NCI-H510A treated with DMSO at 0.1 percent for 48 hours (cell line): ENCODE measurements around the gene AMZ1.

Experiments
- DNase-seq: peaks from one replicate; lab custom pipeline; 2025; lab: John Stamatoyannopoulos, UW

AMZ1 gene

GRCh38 chr7:2651847-2652735 is 35.9 kb upstream of the AMZ1 start:
- no peak for DNase-seq

DNA sequence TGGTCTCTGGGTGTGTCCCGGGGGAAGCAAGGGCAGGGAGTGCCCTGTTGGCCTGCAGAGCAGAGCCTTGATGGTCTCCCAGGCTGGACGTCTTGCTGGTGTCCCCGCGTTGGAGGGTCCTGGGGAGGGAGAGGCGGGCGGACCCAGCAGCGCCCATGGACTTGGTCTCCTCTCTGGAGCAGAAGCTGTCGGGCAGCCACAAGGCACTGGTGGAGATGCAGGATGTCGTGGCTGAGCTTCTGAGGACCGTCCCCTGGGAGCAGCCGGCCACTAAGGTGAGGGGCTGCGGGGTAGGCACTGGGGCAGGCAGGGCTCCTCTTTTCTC is 35.3 kb upstream of the AMZ1 start:
- DNase-seq: no peak

DNA sequence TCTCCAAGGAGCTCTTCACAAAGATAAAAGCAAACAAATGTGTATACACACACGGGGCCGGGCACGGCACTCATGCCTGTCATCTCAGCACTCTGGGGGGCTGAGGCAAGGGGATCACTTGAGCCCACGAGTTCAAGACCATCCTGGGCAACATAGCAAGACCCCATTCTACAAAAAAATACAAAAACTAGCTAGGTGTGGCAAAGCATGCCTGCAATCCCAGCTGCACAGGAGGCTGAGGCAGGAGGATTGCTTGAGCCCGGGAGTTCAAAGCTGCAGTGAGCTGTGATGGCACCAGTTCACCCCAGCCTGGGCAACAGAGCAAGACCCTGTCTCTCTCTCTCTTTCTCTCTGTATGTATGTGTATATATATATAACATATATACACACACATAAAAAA is 33.9 kb upstream of the AMZ1 start:
- no peak for DNase-seq

DNA sequence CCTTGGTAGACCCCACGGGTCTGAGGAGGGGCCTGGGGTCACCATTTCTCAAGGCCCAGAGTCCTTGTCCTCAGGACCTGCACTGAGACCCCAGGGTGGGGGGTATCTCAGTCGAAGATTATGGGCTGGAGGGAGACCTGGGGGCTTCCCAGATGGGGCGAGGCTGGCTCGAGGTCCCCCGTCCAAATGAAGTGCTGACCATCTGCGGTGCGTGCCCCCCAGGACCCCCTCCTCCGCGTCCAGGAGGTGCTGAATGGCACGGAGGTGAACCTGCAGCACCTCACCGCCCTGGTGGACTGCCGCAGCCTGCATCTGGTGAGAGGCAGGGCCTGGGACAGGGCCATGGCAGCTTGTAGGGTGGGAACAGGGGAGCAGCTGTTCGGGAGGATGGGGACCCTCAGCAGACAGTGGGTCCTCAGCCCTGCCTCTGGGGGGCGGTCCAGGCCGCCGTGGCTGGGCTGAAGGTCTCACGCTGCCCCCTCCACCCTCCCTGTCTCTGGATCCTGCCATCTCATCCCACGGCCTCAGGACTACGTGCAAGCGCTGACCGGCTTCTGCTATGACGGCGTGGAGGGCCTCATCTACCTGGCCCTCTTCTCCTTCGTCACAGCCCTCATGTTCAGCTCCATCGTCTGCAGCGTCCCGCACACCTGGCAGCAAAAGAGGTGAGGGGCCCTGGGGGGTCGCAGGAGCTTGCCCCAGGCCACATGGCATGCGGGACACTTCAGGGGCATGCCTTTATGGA is 32.0 kb upstream of the AMZ1 start:
- no peak for DNase-seq

DNA sequence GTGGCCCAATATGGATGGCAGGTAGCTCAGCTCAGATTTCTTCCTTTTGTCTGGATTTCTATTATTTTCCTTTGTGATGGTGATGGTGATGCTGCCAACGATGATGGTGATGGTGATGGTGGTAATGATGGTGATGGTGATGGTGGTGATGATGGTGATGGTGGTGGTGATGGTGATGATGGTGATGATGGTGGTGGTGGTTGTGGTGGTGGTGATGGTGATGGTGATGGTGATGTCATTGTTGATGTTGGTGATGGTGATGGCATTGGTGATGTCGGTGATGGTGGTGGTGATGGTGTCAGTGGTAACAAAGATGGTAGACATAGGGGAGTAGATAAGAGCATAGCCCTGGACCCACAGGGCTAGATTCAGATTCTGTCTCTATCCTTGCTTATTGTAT is 30.8 kb upstream of the AMZ1 start:
- no peak for DNase-seq

DNA sequence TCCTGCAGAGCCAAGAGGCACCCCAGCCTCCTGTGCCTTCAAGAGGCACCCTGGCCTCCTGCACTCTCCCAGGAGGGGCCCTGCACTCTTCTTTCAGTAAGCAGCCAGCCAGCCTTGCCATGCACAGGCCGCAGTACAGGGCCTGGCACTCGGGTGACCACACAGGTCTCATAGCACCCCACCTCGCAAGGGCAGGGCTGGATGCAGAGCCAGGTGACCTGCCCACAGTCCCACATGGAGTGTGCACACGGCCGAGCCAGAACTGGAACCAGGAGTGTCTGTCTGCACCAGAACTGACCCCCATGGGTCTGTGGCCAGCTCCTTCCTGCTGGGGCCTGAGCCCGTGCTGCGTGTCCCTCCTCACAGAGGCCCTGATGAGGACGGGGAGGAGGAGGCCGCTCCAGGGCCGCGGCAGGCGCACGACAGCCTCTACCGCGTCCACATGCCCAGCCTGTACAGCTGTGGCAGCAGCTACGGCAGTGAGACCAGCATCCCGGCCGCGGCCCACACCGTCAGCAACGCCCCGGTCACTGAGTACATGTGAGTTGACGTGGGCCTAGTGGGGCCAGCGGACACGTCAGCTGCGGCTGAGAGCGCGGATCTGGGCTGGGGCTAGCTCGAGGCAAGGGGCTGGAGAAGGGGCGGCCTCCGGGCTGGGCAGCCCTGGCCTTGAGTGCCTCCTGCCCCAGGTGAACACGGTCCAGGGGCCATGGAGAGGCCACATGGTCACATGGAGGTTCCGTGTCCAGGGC is 29.9 kb upstream of the AMZ1 start:
- DNase-seq: no peak

GRCh38 chr7:2658941-2659340 is 29.1 kb upstream of the AMZ1 start:
- DNase-seq: no peak

GRCh38 chr7:2659556-2660358 is 28.2 kb upstream of the AMZ1 start:
- no peak for DNase-seq

GRCh38 chr7:2660359-2661095 is 27.5 kb upstream of the AMZ1 start:
- DNase-seq: no peak

DNA sequence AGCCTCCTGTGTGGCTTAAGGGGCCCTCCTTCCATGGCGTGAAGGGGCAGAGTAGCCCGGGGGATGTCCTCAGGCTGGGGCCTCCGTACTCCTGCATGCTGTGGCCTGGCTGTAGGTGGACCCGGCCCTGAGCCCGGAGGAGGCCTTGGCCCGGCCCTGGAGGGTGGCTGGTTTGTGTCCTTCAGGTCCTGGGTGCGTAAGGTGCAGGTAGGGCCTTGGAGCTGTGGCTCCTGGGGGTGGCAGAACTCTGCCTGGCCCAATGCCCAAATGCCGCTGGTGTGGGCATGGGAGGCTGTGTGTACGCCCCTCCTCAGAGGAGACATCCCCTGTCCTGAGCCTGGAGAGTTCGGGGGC is 26.9 kb upstream of the AMZ1 start:
- DNase-seq: no peak

GRCh38 chr7:2661602-2662272 is 26.3 kb upstream of the AMZ1 start:
- no peak for DNase-seq

- no peak for DNase-seq
Observed at GRCh38 chr7:2662273-2663120, 25.5 kb upstream of the AMZ1 start.

DNA sequence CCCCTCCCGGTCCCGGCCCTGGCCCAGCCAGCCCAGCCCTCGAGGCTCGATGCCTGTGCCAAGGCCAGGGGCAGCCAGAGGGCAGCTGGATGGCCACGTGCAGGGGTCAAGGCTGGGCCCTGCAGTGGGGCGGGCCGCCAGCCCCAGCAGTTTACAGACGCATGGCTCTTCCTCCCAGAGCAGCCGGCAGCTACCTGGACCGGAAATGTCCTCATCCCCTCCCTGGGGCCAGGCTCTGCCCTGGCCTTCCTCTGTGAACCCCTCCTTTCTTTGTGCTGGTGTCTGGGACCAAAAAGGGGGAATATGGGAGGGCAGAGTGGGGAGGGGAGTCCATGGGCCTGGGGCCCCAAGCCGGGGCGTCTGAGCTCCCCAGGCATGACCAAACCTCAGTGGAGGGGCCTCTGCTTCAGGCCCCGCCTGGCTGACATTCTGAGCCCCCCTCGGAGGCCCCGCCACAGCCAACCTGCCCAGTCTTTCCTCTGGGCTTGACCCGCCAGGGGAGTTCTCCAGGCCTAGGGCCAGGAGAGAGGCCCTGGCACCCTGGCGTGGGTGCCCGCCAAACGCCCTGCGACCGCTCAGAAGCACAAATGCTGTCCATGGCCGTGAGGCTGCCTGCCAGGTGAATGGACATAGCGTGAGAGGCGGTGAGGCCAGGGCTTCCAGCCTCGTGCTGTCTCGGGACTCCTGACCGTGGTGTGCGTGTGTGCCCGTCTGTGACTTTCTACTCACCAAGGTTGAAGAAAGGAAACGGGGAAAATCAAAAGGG is 24.7 kb upstream of the AMZ1 start:
- no peak for DNase-seq

DNA sequence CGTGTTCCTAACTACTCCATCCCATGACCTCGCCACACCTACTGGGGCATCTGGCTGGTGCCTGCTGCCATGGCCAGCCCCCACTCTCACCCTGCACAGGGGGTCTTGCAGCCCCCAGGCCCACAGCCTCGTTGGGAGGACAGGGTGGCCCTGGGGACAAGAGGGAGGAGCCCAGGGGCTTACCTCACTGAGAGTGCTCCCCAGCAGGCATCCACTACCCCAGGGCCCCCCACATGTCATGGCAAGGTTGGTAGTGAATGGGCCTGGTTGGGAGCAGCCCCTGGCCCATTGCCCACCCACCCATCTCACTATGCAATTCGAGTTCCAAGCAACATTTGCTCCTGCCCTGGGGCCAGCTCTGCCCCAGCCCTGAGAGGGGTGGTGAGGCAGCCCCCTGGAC is 24.0 kb upstream of the AMZ1 start:
- no peak for DNase-seq

DNA sequence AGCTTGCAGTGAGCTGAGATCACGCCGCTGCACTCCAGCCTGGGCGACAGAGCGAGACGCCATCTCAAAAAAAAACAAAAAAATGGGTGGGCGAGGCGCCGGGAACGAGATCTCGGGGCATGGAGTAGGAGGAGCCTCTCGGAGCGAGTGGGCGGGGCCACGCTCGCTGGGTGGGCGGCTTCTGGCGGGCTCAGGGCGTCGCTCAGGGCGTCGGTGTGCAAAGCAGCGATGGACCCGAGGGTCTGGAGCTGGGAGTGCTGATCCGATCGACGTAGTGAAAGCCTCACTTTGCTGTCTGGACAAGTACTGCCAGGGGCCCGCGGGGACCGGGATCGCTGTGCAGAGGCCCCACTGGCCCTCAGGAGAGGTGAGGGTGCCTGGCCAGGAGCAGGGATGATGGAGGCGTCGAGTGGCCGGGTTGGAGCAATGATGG is 22.6 kb upstream of the AMZ1 start:
- DNase-seq: no peak

DNA sequence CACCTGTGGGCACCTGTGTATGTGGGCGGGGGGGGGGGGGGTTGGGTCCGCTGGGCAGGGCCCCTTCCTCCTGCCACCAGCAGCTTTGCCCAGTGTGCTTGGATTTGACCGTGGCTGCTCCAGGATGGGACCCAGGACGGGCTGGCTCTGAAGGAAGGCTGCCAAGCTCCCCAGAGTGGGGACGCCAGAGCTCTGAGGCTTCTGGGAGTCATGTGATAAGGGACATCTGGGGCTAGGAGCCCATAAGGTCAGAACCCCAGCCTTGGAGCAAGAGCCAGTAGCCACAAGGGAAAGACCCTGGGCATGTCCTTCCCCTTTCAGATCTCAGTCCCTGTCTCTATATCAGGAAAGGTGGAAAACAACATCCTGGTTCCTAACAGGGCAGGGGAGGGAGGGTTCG is 21.8 kb upstream of the AMZ1 start:
- DNase-seq: no peak

DNA sequence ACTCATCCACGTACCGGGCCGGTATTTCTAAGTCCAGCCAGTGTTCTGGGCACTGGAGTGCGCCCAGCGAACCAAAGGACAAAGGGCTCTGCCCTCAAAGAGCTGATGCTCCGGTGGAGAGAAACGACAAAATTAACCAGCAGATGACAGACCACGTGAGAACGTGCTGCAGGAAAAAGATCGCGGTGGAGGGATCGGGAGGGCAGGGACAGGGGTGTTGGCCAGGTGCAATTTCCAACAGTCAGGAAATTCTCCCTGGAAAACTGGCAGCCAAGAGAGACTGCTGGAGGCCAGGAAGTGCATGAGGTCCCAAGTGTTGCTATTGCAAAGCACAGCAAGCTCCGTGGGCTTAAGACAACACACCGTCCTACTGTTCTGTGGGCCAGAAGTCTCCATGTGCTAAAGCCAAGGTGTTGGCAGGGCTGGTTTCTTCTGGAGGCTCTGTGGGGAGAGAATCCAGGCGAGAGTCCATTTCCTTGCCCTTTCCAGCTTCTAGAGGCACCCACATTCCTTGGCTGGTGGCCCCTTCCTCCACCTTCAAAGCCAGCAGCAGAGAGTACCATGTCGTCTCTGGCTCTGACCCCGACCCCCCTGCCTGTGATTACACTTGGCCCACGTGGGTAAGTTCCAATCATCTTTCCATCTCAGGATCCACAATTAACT is 21.3 kb upstream of the AMZ1 start:
- no peak for DNase-seq

DNA sequence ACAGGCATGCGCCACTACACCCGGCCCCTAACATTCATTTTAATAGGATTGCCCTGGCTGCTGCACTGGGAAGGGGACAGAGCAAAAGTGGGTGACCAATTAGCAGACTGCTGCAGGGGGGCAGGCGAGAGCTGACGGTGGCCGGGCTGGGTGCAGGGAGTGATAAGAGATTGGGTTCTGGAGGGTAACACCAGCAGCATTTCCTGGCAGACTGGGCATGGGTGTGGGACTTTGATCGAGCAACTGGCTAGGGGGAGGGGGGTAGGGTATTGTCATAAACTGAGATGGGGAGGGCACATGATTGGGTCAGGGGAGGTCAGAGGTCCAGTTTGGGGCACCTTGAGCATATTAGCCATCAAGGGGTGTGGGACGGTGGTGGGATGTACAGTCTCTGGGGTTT is 20.2 kb upstream of the AMZ1 start:
- no peak for DNase-seq

GRCh38 chr7:2668401-2668800 is 19.6 kb upstream of the AMZ1 start:
- no peak for DNase-seq
